Measurements from ENCODE around the gene HMOX2. TPM values are rescaled to one million over a fixed set of nuclear protein-coding genes. Genes with fewer than 3 reads are reported as not detected.

The HMOX2 gene
- total RNA-seq, 2 donors from 2014 or later: 50.3 to 50.9 TPM

DNA sequence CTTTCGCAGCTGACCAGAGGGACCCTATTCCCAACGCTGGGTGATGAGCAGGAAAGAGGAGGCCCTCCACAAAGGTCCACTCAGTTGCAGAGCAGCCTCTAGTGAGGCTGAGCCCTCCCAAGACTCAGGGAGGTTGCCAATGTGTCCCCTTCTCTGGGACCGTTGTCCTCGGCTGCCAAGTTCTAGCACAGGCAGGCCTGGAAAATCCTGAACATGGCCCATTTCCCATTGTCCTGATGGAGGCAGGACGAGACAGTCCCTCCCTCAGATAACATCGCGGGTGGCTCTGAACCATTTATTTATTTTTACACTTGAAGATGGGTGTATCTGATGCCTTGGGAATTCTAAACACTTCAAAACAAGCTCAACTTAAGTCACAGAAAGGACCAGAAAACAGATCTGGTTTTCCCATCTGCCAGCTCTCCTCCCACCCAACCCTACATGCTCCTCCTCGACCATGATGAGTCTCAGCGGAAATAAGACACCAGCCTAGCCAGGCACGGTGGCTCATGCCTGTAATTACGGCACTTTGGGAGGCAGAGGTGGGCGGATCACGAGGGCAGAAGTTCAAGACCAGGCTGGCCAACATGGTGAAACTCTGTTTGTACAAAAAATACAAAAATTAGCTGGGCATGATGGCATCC lies 49.6 kb downstream of the HMOX2 start:
- DNase-seq (no peak), ATAC-seq (replicated peaks in 1 of 2) (no peak)
- H3K4me1 Mint-ChIP-seq (ENCODE audit: low read depth): peaks cover 48% of the 10 kb centered on the region
- no peak overlapping the region for H3K27ac Mint-ChIP-seq
- no peak overlapping the region for H3K4me3 Mint-ChIP-seq
- no peaks in the 10 kb centered on the region for H3K36me3 Mint-ChIP-seq (ENCODE audit: insufficient read depth in 2 of 2)
- H3K9me3 Mint-ChIP-seq: no peaks in the 10 kb centered on the region
- no peaks in the 10 kb centered on the region for H3K27me3 Mint-ChIP-seq (ENCODE audit: low read depth)

DNA sequence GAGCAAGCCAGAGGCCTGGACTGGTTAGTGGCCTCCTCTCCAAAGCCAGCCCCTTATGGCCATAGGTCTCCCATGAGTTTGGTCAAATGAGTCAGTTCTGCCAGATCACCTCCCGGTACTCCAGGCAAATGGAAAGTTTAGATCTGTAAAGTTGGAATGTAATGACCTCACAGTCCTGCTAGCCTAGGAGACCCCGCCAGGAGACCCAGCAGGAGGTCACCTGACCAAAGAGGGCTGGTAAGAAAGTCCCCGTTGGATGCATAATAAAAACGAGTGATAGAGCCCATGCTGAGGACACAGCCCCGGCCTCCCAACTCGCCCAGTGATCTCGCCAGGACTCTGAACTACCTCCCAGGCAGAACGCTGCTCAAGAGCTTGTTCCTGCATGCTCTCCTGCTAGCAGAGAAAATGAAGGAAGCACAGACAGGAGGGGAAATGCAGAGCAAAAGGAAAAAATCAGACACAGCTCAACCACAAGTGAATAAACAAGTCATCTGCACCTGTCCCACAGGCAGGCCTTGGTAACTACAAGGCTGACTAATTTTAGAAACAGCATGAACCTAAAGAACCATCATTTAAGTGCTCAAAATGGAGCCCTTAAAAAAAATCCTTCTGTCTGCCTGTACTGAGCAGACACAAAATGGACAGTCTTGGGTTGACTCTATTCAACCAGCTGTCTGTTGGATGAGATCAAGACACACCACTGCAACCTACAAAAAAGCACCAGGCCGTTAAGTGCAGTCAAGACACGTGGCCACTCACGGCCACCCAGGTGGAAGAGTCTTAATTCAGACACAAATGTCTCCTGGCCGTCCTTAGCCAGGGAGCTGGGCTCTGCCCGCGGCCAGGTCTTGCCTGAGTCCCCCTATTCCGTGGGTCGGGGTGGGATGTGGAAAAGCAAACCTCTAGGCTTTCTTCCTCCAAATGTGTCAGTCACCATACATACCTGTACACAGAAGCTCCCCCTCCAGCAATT lies 53.2 kb downstream of the HMOX2 start:
- DNase-seq (peak; percentile 36 to 44), ATAC-seq (replicated peaks in 1 of 2) (peak; percentile 91)
- H3K36me3 Mint-ChIP-seq (ENCODE audit: insufficient read depth in 2 of 2): peaks cover 4% of the 10 kb centered on the region in 2 donors
- peak overlapping the region; percentile 78 to 79 for H3K4me3 Mint-ChIP-seq
- no peaks in the 10 kb centered on the region for H3K9me3 Mint-ChIP-seq
- H3K27ac Mint-ChIP-seq: peak overlapping the region; percentile 96
- peaks cover 60% of the 10 kb centered on the region for H3K4me1 Mint-ChIP-seq (ENCODE audit: low read depth)
- H3K27me3 Mint-ChIP-seq (ENCODE audit: low read depth): no peaks in the 10 kb centered on the region

DNA sequence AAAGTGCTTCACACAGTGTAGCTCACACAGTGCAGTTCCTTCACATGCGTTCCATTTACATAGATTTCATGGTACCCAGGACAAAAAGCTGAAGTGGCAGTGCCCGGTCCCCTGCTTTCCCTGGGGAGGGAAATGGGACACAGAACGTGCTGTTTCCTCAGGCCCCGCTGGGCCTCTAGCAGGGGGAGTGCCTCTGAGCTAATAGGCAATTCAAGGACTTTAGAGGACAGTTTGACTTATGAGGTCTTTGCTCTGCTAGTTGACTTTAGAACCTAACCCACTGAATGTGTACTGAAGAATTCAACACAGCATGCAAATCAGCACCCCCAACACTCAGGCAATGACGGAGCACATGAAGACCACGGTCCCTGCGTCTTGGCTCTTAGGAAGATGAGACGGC lies 55.6 kb downstream of the HMOX2 start:
- Mint-ChIP-seq H3K9me3 (no peaks in the 10 kb centered on the region), H3K4me1 (ENCODE audit: low read depth) (peaks cover 80% of the 10 kb centered on the region), H3K4me3 (no peak overlapping the region)

GRCh38 chr16:4532238-4532637 lies 56.0 kb downstream of the HMOX2 start:
- no peaks in the 10 kb centered on the region for H3K9me3 Mint-ChIP-seq
- no peak for ATAC-seq (replicated peaks in 1 of 2)
- H3K27me3 Mint-ChIP-seq (ENCODE audit: low read depth): no peaks in the 10 kb centered on the region
- no peak overlapping the region for H3K4me3 Mint-ChIP-seq
- DNase-seq: no peak
- H3K4me1 Mint-ChIP-seq (ENCODE audit: low read depth): peaks cover 80% of the 10 kb centered on the region
- peaks cover 4% of the 10 kb centered on the region in 2 donors for H3K36me3 Mint-ChIP-seq (ENCODE audit: insufficient read depth in 2 of 2)
- no peak overlapping the region for H3K27ac Mint-ChIP-seq

More for the DNA sequence above, 55.6 kb downstream of the HMOX2 start:
- DNase-seq (no peak), ATAC-seq (replicated peaks in 1 of 2) (no peak)
- H3K27me3 Mint-ChIP-seq (ENCODE audit: low read depth): no peaks in the 10 kb centered on the region
- H3K27ac Mint-ChIP-seq: no peak overlapping the region
- peaks cover 4% of the 10 kb centered on the region in 2 donors for H3K36me3 Mint-ChIP-seq (ENCODE audit: insufficient read depth in 2 of 2)

DNA sequence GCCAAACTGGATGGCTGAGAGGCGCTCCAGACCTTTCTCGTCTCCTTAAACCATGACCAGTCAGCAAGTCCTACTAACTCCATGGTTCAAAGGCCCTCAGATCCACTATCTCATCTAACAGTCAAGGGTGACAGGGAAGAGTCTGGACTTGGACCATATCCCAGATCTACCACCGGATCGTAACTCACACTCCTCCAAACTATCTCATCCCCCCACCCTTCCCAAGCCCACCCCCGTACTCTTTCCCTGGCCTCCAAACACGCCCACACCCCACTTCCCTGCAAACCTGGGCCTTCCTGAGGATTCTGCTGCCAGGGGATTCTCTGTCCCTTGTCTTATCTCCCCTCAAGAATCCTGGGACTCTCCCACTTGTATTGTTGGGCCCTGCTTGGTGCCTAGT lies 57.3 kb downstream of the HMOX2 start:
- Mint-ChIP-seq H3K27ac (no peak overlapping the region), H3K36me3 (ENCODE audit: insufficient read depth in 2 of 2) (peaks cover 4% of the 10 kb centered on the region in 2 donors), H3K4me1 (ENCODE audit: low read depth) (peaks cover 72% of the 10 kb centered on the region), H3K27me3 (ENCODE audit: low read depth) (no peaks in the 10 kb centered on the region), H3K9me3 (no peaks in the 10 kb centered on the region), H3K4me3 (no peak overlapping the region)
- ATAC-seq (replicated peaks in 1 of 2): no peak
- no peak for DNase-seq

- Mint-ChIP-seq H3K4me1 (ENCODE audit: low read depth) (peaks cover 64% of the 10 kb centered on the region), H3K9me3 (no peaks in the 10 kb centered on the region), H3K4me3 (peak overlapping the region in 1 of 2 donors; percentile 84), H3K27me3 (ENCODE audit: low read depth) (no peaks in the 10 kb centered on the region), H3K27ac (no peak overlapping the region), H3K36me3 (ENCODE audit: insufficient read depth in 2 of 2) (peaks cover 4% of the 10 kb centered on the region in 2 donors)
- no peak for ATAC-seq (replicated peaks in 1 of 2)
- DNase-seq: no peak
Measured at GRCh38 chr16:4534151-4534790, 58.1 kb downstream of the HMOX2 start.

DNA sequence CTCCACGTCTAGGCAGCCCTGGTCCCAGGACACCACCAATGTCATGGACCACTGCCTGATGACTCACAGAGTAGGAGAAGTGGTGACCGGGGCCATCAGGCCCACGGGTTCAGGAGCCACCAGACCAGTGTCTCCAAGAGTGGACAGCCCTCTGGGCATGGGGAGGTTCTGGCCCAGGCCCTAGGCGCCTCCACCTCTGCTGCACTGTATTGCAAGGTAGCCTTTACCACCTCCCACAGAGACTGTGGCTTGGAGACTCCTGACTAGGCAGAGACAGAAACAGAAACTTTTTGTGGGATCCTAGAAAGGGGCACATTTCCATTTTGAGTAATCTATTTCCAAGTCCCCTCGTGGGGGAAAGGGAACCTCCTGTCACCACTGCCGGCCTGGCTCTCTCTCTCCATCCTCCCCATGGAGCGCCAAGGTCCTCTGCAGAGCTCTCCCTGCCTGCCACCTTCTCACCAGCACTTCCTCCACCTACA lies 59.5 kb downstream of the HMOX2 start:
- no peaks in the 10 kb centered on the region for H3K27me3 Mint-ChIP-seq (ENCODE audit: low read depth)
- peaks cover 9% of the 10 kb centered on the region in 2 donors for H3K36me3 Mint-ChIP-seq (ENCODE audit: insufficient read depth in 2 of 2)
- peaks cover 50% of the 10 kb centered on the region for H3K4me1 Mint-ChIP-seq (ENCODE audit: low read depth)
- DNase-seq: peak; percentile 32 to 54
- H3K9me3 Mint-ChIP-seq: peaks cover 4 to 5% of the 10 kb centered on the region in 2 donors
- peak overlapping the region; percentile 40 for H3K27ac Mint-ChIP-seq
- ATAC-seq (replicated peaks in 1 of 2): peak; percentile 34 to 59
- peak overlapping the region; percentile 78 to 84 for H3K4me3 Mint-ChIP-seq

DNA sequence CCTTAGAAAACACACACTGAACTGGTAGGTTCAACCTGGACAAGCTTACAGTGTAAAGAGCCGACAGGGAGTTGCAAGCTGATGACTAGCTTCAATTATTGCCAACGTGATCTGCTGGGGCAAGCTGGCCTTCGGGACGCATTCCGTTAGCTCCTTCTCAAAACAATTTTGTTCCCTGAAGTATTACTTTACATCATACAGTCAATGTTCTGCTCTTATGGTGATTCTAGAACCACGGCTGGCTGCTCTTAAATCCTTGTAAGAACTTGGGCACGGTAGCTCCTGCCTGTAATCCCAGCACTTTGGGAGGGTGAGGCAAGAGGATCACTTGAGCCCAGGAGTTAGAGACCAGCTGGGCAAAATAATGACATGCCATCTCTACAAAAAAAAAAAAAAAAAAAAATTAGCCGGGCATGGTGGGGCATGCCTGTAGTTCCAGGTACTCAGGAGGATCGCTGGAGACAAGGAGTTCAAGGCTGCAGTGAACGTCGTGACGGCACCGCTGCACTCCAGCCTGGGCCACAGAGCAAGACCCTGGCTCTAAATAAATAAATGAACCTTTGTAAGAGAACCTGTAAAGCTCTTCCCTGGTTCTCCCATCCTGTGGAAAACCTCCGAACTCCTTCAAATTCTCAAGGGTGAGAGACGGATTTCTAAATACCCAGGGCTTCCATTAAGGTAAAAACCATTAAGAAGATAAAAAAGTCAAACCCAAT lies 60.4 kb downstream of the HMOX2 start:
- H3K4me1 Mint-ChIP-seq (ENCODE audit: low read depth): peaks cover 53% of the 10 kb centered on the region
- ATAC-seq (replicated peaks in 1 of 2): no peak
- peak overlapping the region; percentile 43 for H3K27ac Mint-ChIP-seq

DNA sequence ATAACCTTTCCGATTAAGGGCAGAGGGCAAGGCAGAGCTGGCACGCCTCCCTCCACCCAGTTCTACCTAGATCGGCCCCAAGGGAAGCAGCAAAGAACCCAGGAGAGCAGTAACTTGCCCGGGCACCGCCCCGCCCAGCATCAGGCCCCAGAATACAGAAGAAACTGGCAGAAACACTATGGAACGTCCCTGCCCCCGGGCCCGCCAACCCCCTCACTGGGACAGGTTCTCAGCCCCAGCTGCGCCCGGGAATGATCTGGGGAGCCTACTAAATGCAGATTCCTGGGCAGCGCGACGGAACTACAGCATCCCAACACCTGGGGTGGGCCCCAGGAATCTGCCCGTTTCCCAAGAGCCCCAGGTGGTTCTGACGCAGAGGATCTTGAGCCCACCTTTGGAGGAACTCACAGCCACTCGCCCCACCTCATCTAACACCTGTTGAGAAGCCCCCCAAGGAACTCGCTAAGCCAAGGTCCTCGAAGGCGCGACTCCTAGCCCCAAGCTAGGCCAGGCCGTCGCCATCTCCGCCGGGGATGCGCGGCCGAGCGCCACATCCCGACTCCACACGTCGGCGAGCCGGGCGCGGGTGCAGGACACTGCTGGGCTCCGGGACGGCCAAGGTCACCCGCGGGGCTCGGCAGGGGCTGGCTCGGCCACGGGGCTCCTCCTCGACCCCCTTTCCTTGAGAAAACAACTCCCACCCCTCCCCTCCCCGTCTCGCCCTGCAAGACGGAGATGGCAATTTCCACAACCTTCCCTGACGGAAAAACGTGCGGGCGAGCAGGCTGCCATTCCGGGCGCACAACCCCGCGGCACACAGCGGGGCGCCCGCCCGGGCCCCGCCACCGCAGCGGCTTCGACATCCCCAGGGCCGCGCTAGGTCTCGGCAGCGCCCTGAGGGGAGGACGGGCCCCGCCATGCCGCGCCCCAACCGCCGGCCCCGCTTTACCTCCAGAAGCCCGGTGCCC lies 61.5 kb downstream of the HMOX2 start:
- DNase-seq (no peak), ATAC-seq (replicated peaks in 1 of 2) (peak; percentile 49 to 57)
- peak overlapping the region; percentile 78 to 84 for H3K4me3 Mint-ChIP-seq
- H3K27me3 Mint-ChIP-seq (ENCODE audit: low read depth): no peaks in the 10 kb centered on the region
- H3K9me3 Mint-ChIP-seq: peaks cover 4 to 5% of the 10 kb centered on the region in 2 donors
- peaks cover 5 to 9% of the 10 kb centered on the region in 2 donors for H3K36me3 Mint-ChIP-seq (ENCODE audit: insufficient read depth in 2 of 2)
- H3K27ac Mint-ChIP-seq: peak overlapping the region; percentile 43
- peaks cover 51% of the 10 kb centered on the region for H3K4me1 Mint-ChIP-seq (ENCODE audit: low read depth)

More for the DNA sequence above, 60.4 kb downstream of the HMOX2 start:
- H3K36me3 Mint-ChIP-seq (ENCODE audit: insufficient read depth in 2 of 2): peaks cover 9% of the 10 kb centered on the region in 2 donors
- peak overlapping the region; percentile 78 to 84 for H3K4me3 Mint-ChIP-seq
- H3K27me3 Mint-ChIP-seq (ENCODE audit: low read depth): no peaks in the 10 kb centered on the region
- peaks cover 4 to 5% of the 10 kb centered on the region in 2 donors for H3K9me3 Mint-ChIP-seq
- no peak for DNase-seq

DNA sequence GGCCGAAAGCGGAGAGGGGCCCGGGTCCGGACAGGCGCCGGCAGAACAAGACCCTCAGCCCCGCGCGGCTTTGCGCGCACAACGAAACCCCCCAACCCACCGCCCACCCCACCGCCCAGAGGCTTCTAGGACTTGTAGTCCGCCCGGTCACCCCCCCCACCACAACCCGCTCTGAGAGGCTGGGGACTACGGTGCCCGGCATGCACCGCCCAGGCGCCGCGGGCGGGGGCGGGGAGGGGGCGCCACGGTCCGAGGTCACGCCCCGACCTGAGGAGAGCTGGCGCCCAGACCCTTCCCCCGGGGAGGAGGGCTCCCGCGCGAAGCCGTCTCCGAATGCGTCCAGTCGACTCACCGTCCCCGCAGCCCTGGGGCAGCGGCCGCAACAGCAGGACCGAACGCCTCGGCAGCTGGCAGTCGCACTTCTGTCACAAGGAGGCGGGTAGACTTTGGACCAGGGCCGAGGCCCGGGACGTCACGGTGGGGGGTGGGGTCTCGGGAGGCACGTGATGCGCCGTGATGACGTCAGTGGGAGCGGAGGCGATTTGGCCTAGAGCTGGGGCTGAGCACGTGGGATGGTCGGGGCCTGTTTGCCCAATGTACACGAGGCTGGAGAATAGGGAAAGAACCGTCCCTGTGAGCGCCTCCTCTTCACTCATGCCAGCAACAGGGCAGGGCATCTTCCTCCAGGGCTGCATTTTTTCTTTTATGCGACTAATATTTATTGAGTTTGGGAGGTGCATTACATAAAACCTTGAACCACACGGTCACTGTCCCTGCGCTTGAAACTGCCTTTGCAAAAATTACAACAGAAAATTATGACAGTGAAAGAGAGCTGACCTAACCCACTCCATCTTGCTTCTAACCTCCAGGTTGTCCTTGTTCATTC lies 62.4 kb downstream of the HMOX2 start, which contains the start of gene CDIP1:
CDIP1 (minus strand) TSS at position 424 of the 886 bp plus-strand sequence. CDS start 24,643 bp downstream, outside the sequence.
- Mint-ChIP-seq H3K27ac (peak within 1 kb of the TSS; percentile 82), H3K9me3 (peaks cover 4 to 5% of the 10 kb centered on the region in 2 donors), H3K4me1 (ENCODE audit: low read depth) (peaks cover 46% of the 10 kb centered on the region), H3K27me3 (ENCODE audit: low read depth) (no peaks in the 10 kb centered on the region), H3K36me3 (ENCODE audit: insufficient read depth in 2 of 2) (peaks cover 5% of the 10 kb centered on the region in 2 donors), H3K4me3 (peak within 1 kb of the TSS; percentile 78 to 84)
- DNase-seq (peak; percentile 94 to 97), ATAC-seq (replicated peaks in 1 of 2) (peak; percentile 83 to 87)

Data from activated T-cell treated with anti-CD3 and anti-CD28 coated beads, Interleukin-2, amount 50 U/mL, for 72 hours (primary cell).